ENCODE measurements around the gene SCAI. TPM values are rescaled to one million over a fixed set of nuclear protein-coding genes. Genes with fewer than 3 reads are reported as not detected.

SCAI gene
- total and polyA plus RNA-seq, 2 experiments from 2014 or later, result 13.3 to 35.0 TPM

GRCh38 chr9:125021069-125021468 is 122.3 kb downstream of the SCAI start:
- no peak overlapping the region for H3K27ac ChIP-seq (ENCODE audit: low read depth)
- H3K27ac Mint-ChIP-seq, result no peak overlapping the region
- no peak for ATAC-seq

More at GRCh38 chr9:125021069-125021468, 122.3 kb downstream of the SCAI start:
- Histone ChIP-seq H3K79me2 (replicated peaks; ENCODE audit: insufficient read depth) (no peaks in the 10 kb centered on the region), H3K27me3 (ENCODE audit: insufficient read depth) (no peaks in the 10 kb centered on the region), H3K4me3 (no peak overlapping the region), H3K36me3 (ENCODE audit: insufficient read depth) (peaks cover 9% of the 10 kb centered on the region), H3K9me2 (ENCODE audit: insufficient read depth) (no peaks in the 10 kb centered on the region), H4K20me1 (replicated peaks; ENCODE audit: insufficient read depth) (0 out of 2 replicates have a peak, but pooled peaks cover 2% of the 10 kb centered on the region), H2AFZ (no peak overlapping the region), H3K4me2 (no peak overlapping the region), H3K4me1 (ENCODE audit: insufficient read depth) (no peaks in the 10 kb centered on the region), H3F3A (replicated peaks; ENCODE audit: low read depth) (no peaks in the 10 kb centered on the region)
- peaks cover 64% of the 10 kb centered on the region for H3K36me3 Mint-ChIP-seq (ENCODE audit: low read depth)
- no peaks in the 10 kb centered on the region for H3K27me3 Mint-ChIP-seq (ENCODE audit: insufficient read depth, low read depth, poor library complexity)
- no peak for DNase-seq (ENCODE audit: low spot score)
- TF ChIP-seq CREB1 (CRISPR knock-in tag; IDR thresholded peaks at IDR 0.05; ENCODE audit: low read depth) (no peak), CTCF (conservative IDR thresholded peaks at IDR 0.05; ENCODE audit: low read depth in 2 of 2) (no peak), ZNF331 (CRISPR knock-in tag; IDR thresholded peaks at IDR 0.05; ENCODE audit: low read depth) (no peak), ZNF462 (CRISPR knock-in tag; IDR thresholded peaks at IDR 0.05) (no peak), REST (IDR thresholded peaks at IDR 0.05; ENCODE audit: unreplicated experiment) (no peak)
- H3K4me3 Mint-ChIP-seq, result no peak overlapping the region
- no peaks in the 10 kb centered on the region; the same call in 2 of the 3 replicates for H3K4me1 Mint-ChIP-seq
- no peaks in the 10 kb centered on the region for H3K9me3 Mint-ChIP-seq
